OCI-LY3 (cell line): Measurements from ENCODE around the gene PRR35.

Experiments used
- H2AFZ ChIP-seq: fragments of 200-600, 300-600 bp; shearing (Covaris generic); 2 replicates; pipeline ENCODE4 v1.6.0; 2014; ENCODE audit warnings: antibody characterized with exemption, low read depth, low read length
- H3K27ac ChIP-seq: fragments of 200-600, 300-600 bp; sonication (generic); 2 replicates; pipeline ENCODE4 v1.5.1; 2014; ENCODE audit warnings: mild to moderate bottlenecking, low read length, moderate library complexity, mixed read lengths
- H3K27me3 ChIP-seq: fragments of 200-600, 300-600 bp; sonication (generic); 2 replicates; pipeline ENCODE4 v1.6.1; 2014; ENCODE audit warnings: low read depth, low read length, mixed read lengths
- H3K36me3 ChIP-seq: fragments of 200-600, 300-600 bp; sonication (generic); replicated peaks from 2 replicates; pipeline ENCODE3; 2014; ENCODE audit warnings: low read depth, low read length, mixed read lengths
- H3K4me1 ChIP-seq: fragments of 300-600, 200-600 bp; sonication (generic); 2 replicates; pipeline ENCODE4 v1.6.1; 2014; ENCODE audit warnings: low read length, mixed read lengths
- H3K4me2 ChIP-seq: fragments of 200-600, 300-600 bp; sonication (generic); 2 replicates; pipeline ENCODE4 v1.6.1; 2014; ENCODE audit warnings: low read length, mixed read lengths
- H3K4me3 ChIP-seq: fragments of 300-600, 200-600 bp; sonication (generic); 2 replicates; pipeline ENCODE4 v1.5.1; 2014; ENCODE audit warnings: antibody characterized with exemption, mild to moderate bottlenecking, low read length, moderate library complexity
- H3K79me2 ChIP-seq: fragments of 300-600, 200-600 bp; shearing (Covaris generic); 2 replicates; pipeline ENCODE4 v1.6.1; 2014; ENCODE audit warnings: mild to moderate bottlenecking, low read length, mixed read lengths
- H3K9ac ChIP-seq: fragments of 300-600, 200-600 bp; shearing (Covaris generic); 2 replicates; pipeline ENCODE4 v1.6.0; 2014; ENCODE audit warnings: mild to moderate bottlenecking, low read length, moderate library complexity
- H3K9me3 ChIP-seq: fragments of 200-600, 300-600 bp; shearing (Covaris generic); 2 replicates; pipeline ENCODE4 v1.6.1; 2014; ENCODE audit warnings: low read length, mixed read lengths; ENCODE audit not compliant: insufficient read depth
- H4K20me1 ChIP-seq: fragments of 200-600, 300-600 bp; sonication (generic); 2 replicates; pipeline ENCODE4 v1.6.1; 2016; ENCODE audit warnings: low read length, mixed read lengths; ENCODE audit not compliant: insufficient read depth
- CTCF ChIP-seq: fragments of 200-600, 300-600 bp; sonication (generic); IDR thresholded peaks from 2 replicates; pipeline ENCODE4 v1.5.1; 2014; ENCODE audit warnings: antibody characterized with exemption, low read length, low read depth
- EZH2phosphoT487 ChIP-seq: fragments of 200-600 bp; shearing (Covaris generic); IDR thresholded peaks from 2 replicates; pipeline ENCODE4 v1.6.1; 2018; ENCODE audit warnings: antibody characterized with exemption, mixed run types, low read depth

PRR35 gene

GRCh38 chr16:586645-587590 is 26.7 kb downstream of the PRR35 start:
- Histone ChIP-seq H2AFZ (no peak overlapping the region), H3K27ac (no peak overlapping the region), H3K4me1 (peaks cover 14% of the 10 kb centered on the region), H3K4me3 (no peak overlapping the region), H4K20me1 (peaks cover 8% of the 10 kb centered on the region; the same call in 1 of the 2 replicates), H3K4me2 (peak overlapping the region; percentile 70), H3K9me3 (no peaks in the 10 kb centered on the region), H3K9ac (no peak overlapping the region), H3K36me3 (peaks cover 4% of the 10 kb centered on the region), H3K79me2 (peaks cover 27% of the 10 kb centered on the region), H3K27me3 (no peaks in the 10 kb centered on the region; the same call in 1 of the 2 replicates)
- no peak for TF ChIP-seq EZH2phosphoT487
- TF ChIP-seq CTCF: no peak

- H3K4me1 ChIP-seq: peaks cover 14% of the 10 kb centered on the region
- H3K27ac ChIP-seq: peak overlapping the region; percentile 88
- peak overlapping the region; percentile 70 for H3K4me2 ChIP-seq
- TF ChIP-seq EZH2phosphoT487: no peak
- no peak for TF ChIP-seq CTCF
- no peaks in the 10 kb centered on the region for H3K9me3 ChIP-seq
- H3K79me2 ChIP-seq: peaks cover 27% of the 10 kb centered on the region
- no peak overlapping the region for H2AFZ ChIP-seq
- H3K9ac ChIP-seq: peak overlapping the region; percentile 79
- peak overlapping the region; percentile 86 for H3K4me3 ChIP-seq
- H3K27me3 ChIP-seq: no peaks in the 10 kb centered on the region; the same call in 1 of the 2 replicates
- peaks cover 4% of the 10 kb centered on the region for H3K36me3 ChIP-seq
- peaks cover 8% of the 10 kb centered on the region; the same call in 1 of the 2 replicates for H4K20me1 ChIP-seq
Observed at GRCh38 chr16:588639-588888, 28.4 kb downstream of the PRR35 start.

GRCh38 chr16:588889-589657 is 28.9 kb downstream of the PRR35 start:
- Histone ChIP-seq H3K9ac (peak overlapping the region; percentile 79), H3K4me2 (peak overlapping the region; percentile 70), H3K9me3 (no peaks in the 10 kb centered on the region), H4K20me1 (peaks cover 9% of the 10 kb centered on the region; the same call in 1 of the 2 replicates), H2AFZ (peak overlapping the region; percentile 73), H3K36me3 (peaks cover 4% of the 10 kb centered on the region), H3K27me3 (no peaks in the 10 kb centered on the region; the same call in 1 of the 2 replicates), H3K79me2 (peaks cover 27% of the 10 kb centered on the region), H3K4me3 (peak overlapping the region; percentile 86), H3K27ac (peak overlapping the region; percentile 88), H3K4me1 (peaks cover 14% of the 10 kb centered on the region)
- no peak for TF ChIP-seq EZH2phosphoT487
- TF ChIP-seq CTCF: no peak

- Histone ChIP-seq H2AFZ (peak within 1 kb of the TSS; percentile 73), H3K9ac (peak within 1 kb of the TSS; percentile 85), H3K9me3 (no peaks in the 10 kb centered on the region), H3K79me2 (peaks cover 27% of the 10 kb centered on the region), H3K4me1 (peaks cover 14% of the 10 kb centered on the region), H3K36me3 (peaks cover 4% of the 10 kb centered on the region), H3K4me3 (peak within 1 kb of the TSS; percentile 95), H3K4me2 (peak within 1 kb of the TSS; percentile 100), H3K27ac (peak within 1 kb of the TSS; percentile 88), H3K27me3 (no peaks in the 10 kb centered on the region; the same call in 1 of the 2 replicates), H4K20me1 (peaks cover 12% of the 10 kb centered on the region; the same call in 1 of the 2 replicates)
- TF ChIP-seq EZH2phosphoT487: no peak
- TF ChIP-seq CTCF: no peak
Observed at GRCh38 chr16:589658-590187, 29.5 kb downstream of the PRR35 start, which contains the start of gene RAB40C. RAB40C (plus strand) TSS chr16:590066; CDS start chr16:590292, 226 bp downstream.
